WERI-Rb-1 (cell line): ENCODE measurements around the gene BAZ2B.

Source experiments
- DNase-seq: peaks from one replicate; pipeline ENCODE4 v3.0.0-alpha.2; 2020
- H3K27ac ChIP-seq: fragments of 250-450 bp; sonication (Bioruptor Pico); 2 replicates; pipeline ENCODE4 v1.5.1; 2020; ENCODE audit warnings: mild to moderate bottlenecking, moderate library complexity
- H3K27me3 ChIP-seq: fragments of 250-450 bp; sonication (Bioruptor Pico); 2 replicates; pipeline ENCODE4 v1.5.1; 2021; ENCODE audit warnings: mild to moderate bottlenecking, low read depth, moderate library complexity; ENCODE audit not compliant: insufficient read depth, severe bottlenecking
- H3K36me3 ChIP-seq: fragments of 250-450 bp; sonication (Bioruptor Pico); 2 replicates; pipeline ENCODE4 v1.5.1; 2020; ENCODE audit warnings: mild to moderate bottlenecking, moderate library complexity
- H3K4me3 ChIP-seq: 2 replicates; pipeline ENCODE4 v1.5.1; 2011; ENCODE audit warnings: low read depth, mild to moderate bottlenecking, control low read depth, low read length
- H3K9me3 ChIP-seq: fragments of 250-450 bp; sonication (Bioruptor Pico); 2 replicates; pipeline ENCODE4 v1.5.1; 2021; ENCODE audit warnings: mild to moderate bottlenecking, moderate library complexity; ENCODE audit not compliant: severe bottlenecking
- CTCF ChIP-seq: IDR thresholded peaks from 2 replicates; pipeline ENCODE4 v1.5.1; 2011; ENCODE audit warnings: low read depth, mild to moderate bottlenecking, control low read depth, inconsistent platforms, low read length

BAZ2B gene

GRCh38 chr2:159380685-159381239 lies 235.6 kb downstream of the BAZ2B start:
- DNase-seq, result no peak
- no peak overlapping the region for H3K27ac ChIP-seq
- peaks cover 28% of the 10 kb centered on the region for H3K36me3 ChIP-seq
- H3K9me3 ChIP-seq, result no peaks in the 10 kb centered on the region
- H3K4me3 ChIP-seq, result no peak overlapping the region
- no peak for TF ChIP-seq CTCF
- H3K27me3 ChIP-seq, result no peaks in the 10 kb centered on the region

GRCh38 chr2:159379181-159379580 lies 237.2 kb downstream of the BAZ2B start:
- no peak for TF ChIP-seq CTCF
- Histone ChIP-seq H3K4me3 (no peak overlapping the region), H3K9me3 (no peaks in the 10 kb centered on the region), H3K36me3 (peaks cover 24% of the 10 kb centered on the region), H3K27ac (no peak overlapping the region), H3K27me3 (no peaks in the 10 kb centered on the region)
- DNase-seq, result no peak

- peaks cover 27% of the 10 kb centered on the region for H3K36me3 ChIP-seq
- H3K27ac ChIP-seq, result no peak overlapping the region
- H3K4me3 ChIP-seq, result no peak overlapping the region
- no peak for TF ChIP-seq CTCF
- DNase-seq, result no peak
- no peaks in the 10 kb centered on the region for H3K27me3 ChIP-seq
- H3K9me3 ChIP-seq, result no peaks in the 10 kb centered on the region
Observed at GRCh38 chr2:159375241-159375640, 241.1 kb downstream of the BAZ2B start.

GRCh38 chr2:159371506-159371905 lies 244.8 kb downstream of the BAZ2B start:
- no peak for TF ChIP-seq CTCF
- no peak for DNase-seq
- Histone ChIP-seq H3K27ac (no peak overlapping the region), H3K9me3 (no peaks in the 10 kb centered on the region), H3K27me3 (no peaks in the 10 kb centered on the region), H3K4me3 (no peak overlapping the region), H3K36me3 (peaks cover 42% of the 10 kb centered on the region)

- Histone ChIP-seq H3K4me3 (no peak overlapping the region), H3K27ac (no peak overlapping the region)
- DNase-seq, result no peak
Observed at GRCh38 chr2:159366538-159366937, 249.8 kb downstream of the BAZ2B start.

More at GRCh38 chr2:159366538-159366937, 249.8 kb downstream of the BAZ2B start:
- Histone ChIP-seq H3K27me3 (no peaks in the 10 kb centered on the region), H3K36me3 (peaks cover 44% of the 10 kb centered on the region), H3K9me3 (no peaks in the 10 kb centered on the region)
- no peak for TF ChIP-seq CTCF
